Thyroid gland (tissue), 4 donors: Measurements from ENCODE around the gene NDUFA8.

Source experiments
- CTCF ChIP-seq, 6 experiments: fragments of 200-600 bp in 3 of 6; fragments of 450-650 bp in 3 of 6; sonication (generic) in 3 of 6; IDR thresholded peaks; one replicate each; pipeline ENCODE4 v1.5.1; 2016 to 2019; ENCODE audit warnings: antibody characterized with exemption in 6 of 6, mild to moderate bottlenecking in 2 of 6, inconsistent platforms in 1 of 6, moderate library complexity in 1 of 6
- POLR2A ChIP-seq, 2 donors: fragments of 450-650 bp; IDR thresholded peaks; one replicate each; pipeline ENCODE4 v1.6.1; 2017; ENCODE audit warnings: antibody characterized with exemption in 2 of 2, mild to moderate bottlenecking in 2 of 2, moderate library complexity in 1 of 2

- TF ChIP-seq CTCF (IDR thresholded peaks at IDR 0.05) (no peak), POLR2A (IDR thresholded peaks at IDR 0.05) (no peak)
Measured at GRCh38 chr9:122121931-122122330, 37.6 kb downstream of the NDUFA8 start.
